Mesothelial cell of epicardium (in vitro differentiated cells): ENCODE measurements around the gene FECH. TPM values are rescaled to one million over a fixed set of nuclear protein-coding genes. Genes with fewer than 3 reads are reported as not detected.
A peak's percentile ranks its signal among the peaks of the same experiment; 100 is the strongest.

Experiments
- DNase-seq, 2 experiments: peaks; one replicate each; pipeline ENCODE4 v3.0.0; 2021; ENCODE audit warnings: low spot score in 2 of 2; ENCODE audit not compliant: unreplicated experiment in 2 of 2
- H3K27ac Mint-ChIP-seq: 2 replicates; pipeline ENCODE4 v1.8.0; 2021; ENCODE audit warnings: mixed read lengths
- H3K27me3 Mint-ChIP-seq: 2 replicates; pipeline ENCODE4 v1.8.0; 2021; ENCODE audit warnings: low read depth, mixed read lengths
- H3K36me3 Mint-ChIP-seq: 2 replicates; pipeline ENCODE4 v1.8.0; 2021; ENCODE audit warnings: mixed read lengths
- H3K4me1 Mint-ChIP-seq: 2 replicates; pipeline ENCODE4 v1.8.0; 2021; ENCODE audit warnings: mixed read lengths
- H3K4me3 Mint-ChIP-seq: 2 replicates; pipeline ENCODE4 v1.8.0; 2021; ENCODE audit warnings: mild to moderate bottlenecking, moderate library complexity, mixed read lengths
- H3K9me3 Mint-ChIP-seq: 2 replicates; pipeline ENCODE4 v1.8.0; 2021; ENCODE audit warnings: mixed read lengths
- CTCF ChIP-seq: fragments of 200-600 bp; sonication (generic); IDR thresholded peaks from one replicate; pipeline ENCODE4 v1.5.0; 2021; ENCODE audit warnings: antibody characterized with exemption; ENCODE audit not compliant: unreplicated experiment
- total RNA-seq: library from RNA; stranded (reverse); gene quantifications from 3 replicates; pipeline ENCODE4 v1.2.1, GENCODE V29; 2021

Gene FECH
- total RNA-seq, 1 donor from 2014 or later = 29.4 TPM

GRCh38 chr18:57569133-57569532 is 17.4 kb downstream of the FECH start:
- TF ChIP-seq CTCF = no peak
- Mint-ChIP-seq H3K4me1 (no peaks in the 10 kb centered on the region), H3K4me3 (no peak overlapping the region), H3K27me3 (no peaks in the 10 kb centered on the region), H3K9me3 (no peaks in the 10 kb centered on the region), H3K36me3 (peaks cover 42% of the 10 kb centered on the region), H3K27ac (no peak overlapping the region)
- no peak for DNase-seq

GRCh38 chr18:57561728-57562423 is 24.6 kb downstream of the FECH start:
- peak; percentile 79 for TF ChIP-seq CTCF
- no peak for DNase-seq
- peaks cover 4% of the 10 kb centered on the region for H3K4me1 Mint-ChIP-seq
- no peaks in the 10 kb centered on the region for H3K9me3 Mint-ChIP-seq
- no peak overlapping the region for H3K27ac Mint-ChIP-seq
- no peak overlapping the region for H3K4me3 Mint-ChIP-seq
- H3K36me3 Mint-ChIP-seq = peaks cover 31% of the 10 kb centered on the region
- no peaks in the 10 kb centered on the region for H3K27me3 Mint-ChIP-seq

GRCh38 chr18:57561261-57561660 is 25.2 kb downstream of the FECH start:
- TF ChIP-seq CTCF = no peak
- Mint-ChIP-seq H3K27me3 (no peaks in the 10 kb centered on the region), H3K4me3 (no peak overlapping the region)

GRCh38 chr18:57559314-57559713 is 27.2 kb downstream of the FECH start:
- H3K4me3 Mint-ChIP-seq = no peak overlapping the region

More at GRCh38 chr18:57561261-57561660, 25.2 kb downstream of the FECH start:
- Mint-ChIP-seq H3K4me1 (peaks cover 4% of the 10 kb centered on the region), H3K27ac (no peak overlapping the region), H3K36me3 (peaks cover 32% of the 10 kb centered on the region), H3K9me3 (no peaks in the 10 kb centered on the region)
- DNase-seq = no peak

GRCh38 chr18:57555134-57555533 is 31.4 kb downstream of the FECH start:
- no peak for DNase-seq
- Mint-ChIP-seq H3K27ac (no peak overlapping the region), H3K36me3 (peaks cover 33% of the 10 kb centered on the region), H3K9me3 (no peaks in the 10 kb centered on the region), H3K4me1 (no peaks in the 10 kb centered on the region), H3K27me3 (no peaks in the 10 kb centered on the region), H3K4me3 (no peak overlapping the region)
- no peak for TF ChIP-seq CTCF

More at GRCh38 chr18:57559314-57559713, 27.2 kb downstream of the FECH start:
- no peak for DNase-seq
- H3K9me3 Mint-ChIP-seq = no peaks in the 10 kb centered on the region
- no peak overlapping the region for H3K27ac Mint-ChIP-seq
- no peaks in the 10 kb centered on the region for H3K27me3 Mint-ChIP-seq
- peaks cover 33% of the 10 kb centered on the region for H3K36me3 Mint-ChIP-seq
- peaks cover 4% of the 10 kb centered on the region for H3K4me1 Mint-ChIP-seq
- TF ChIP-seq CTCF = no peak
